Neural cell (in vitro differentiated cells): ENCODE results near the gene DLG2.

Experiments
- SMC3 ChIP-seq: fragments of 450-650 bp; conservative IDR thresholded peaks from 2 replicates; pipeline ENCODE4 v1.6.1; 2014; ENCODE audit warnings: antibody characterized with exemption, mild to moderate bottlenecking, moderate library complexity; ENCODE audit not compliant: poor library complexity
- TAF1 ChIP-seq: IDR thresholded peaks from 2 replicates; pipeline ENCODE4 v1.6.1; 2012; ENCODE audit warnings: low read depth
- TF ChIP-seq, protein P1 (sequence below): fragments of 450-650 bp; IDR thresholded peaks from 2 replicates; pipeline ENCODE4 v1.5.1; 2014; ENCODE audit warnings: antibody characterized with exemption, mild to moderate bottlenecking, moderate library complexity; ENCODE audit not compliant: poor library complexity, severe bottlenecking

- TF ChIP-seq, protein P1, sequence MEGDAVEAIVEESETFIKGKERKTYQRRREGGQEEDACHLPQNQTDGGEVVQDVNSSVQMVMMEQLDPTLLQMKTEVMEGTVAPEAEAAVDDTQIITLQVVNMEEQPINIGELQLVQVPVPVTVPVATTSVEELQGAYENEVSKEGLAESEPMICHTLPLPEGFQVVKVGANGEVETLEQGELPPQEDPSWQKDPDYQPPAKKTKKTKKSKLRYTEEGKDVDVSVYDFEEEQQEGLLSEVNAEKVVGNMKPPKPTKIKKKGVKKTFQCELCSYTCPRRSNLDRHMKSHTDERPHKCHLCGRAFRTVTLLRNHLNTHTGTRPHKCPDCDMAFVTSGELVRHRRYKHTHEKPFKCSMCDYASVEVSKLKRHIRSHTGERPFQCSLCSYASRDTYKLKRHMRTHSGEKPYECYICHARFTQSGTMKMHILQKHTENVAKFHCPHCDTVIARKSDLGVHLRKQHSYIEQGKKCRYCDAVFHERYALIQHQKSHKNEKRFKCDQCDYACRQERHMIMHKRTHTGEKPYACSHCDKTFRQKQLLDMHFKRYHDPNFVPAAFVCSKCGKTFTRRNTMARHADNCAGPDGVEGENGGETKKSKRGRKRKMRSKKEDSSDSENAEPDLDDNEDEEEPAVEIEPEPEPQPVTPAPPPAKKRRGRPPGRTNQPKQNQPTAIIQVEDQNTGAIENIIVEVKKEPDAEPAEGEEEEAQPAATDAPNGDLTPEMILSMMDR, result no peak
- no peak for TF ChIP-seq TAF1
- TF ChIP-seq SMC3, result no peak
These were observed 182.7 kb downstream of the DLG2 start for GRCh38 chr11:85444479-85444878.
